Stimulated activated CD4-positive, alpha-beta T cell treated with anti-CD3 and anti-CD28 coated beads, Interleukin-4, amount 100 ng/mL, for 1 hour (primary cell): Measurements from ENCODE around the gene ANXA5.

Source experiments
- DNase-seq: peaks from one replicate; pipeline ENCODE4 v3.0.0-alpha.2; 2020

The ANXA5 gene

GRCh38 chr4:121711263-121712000 is 14.7 kb upstream of the ANXA5 start:
- DNase-seq = peak; percentile 14

- no peak for DNase-seq
These were observed 13.1 kb upstream of the ANXA5 start for GRCh38 chr4:121709766-121710405.

GRCh38 chr4:121707344-121707743 is 10.6 kb upstream of the ANXA5 start:
- DNase-seq = no peak

GRCh38 chr4:121706595-121707021 is 9.8 kb upstream of the ANXA5 start:
- peak; percentile 13 for DNase-seq

- DNase-seq = no peak
These were observed 8.7 kb upstream of the ANXA5 start for GRCh38 chr4:121705521-121705920.

GRCh38 chr4:121702136-121702535 is 5.4 kb upstream of the ANXA5 start:
- DNase-seq = no peak

- DNase-seq = no peak
These were observed 4.5 kb upstream of the ANXA5 start for GRCh38 chr4:121701263-121701662.

GRCh38 chr4:121698236-121698671 is 1.5 kb upstream of the ANXA5 start:
- no peak for DNase-seq

- DNase-seq = no peak
These were observed 784 bp upstream of the ANXA5 start for GRCh38 chr4:121697564-121697963.

GRCh38 chr4:121696170-121696580 is 605 bp downstream of the ANXA5 start:
- peak; percentile 67 for DNase-seq

- DNase-seq = no peak
These were observed 2.9 kb downstream of the ANXA5 start for GRCh38 chr4:121693886-121694285.

GRCh38 chr4:121693450-121693849 is 3.3 kb downstream of the ANXA5 start:
- DNase-seq = no peak

GRCh38 chr4:121692261-121692660 is 4.5 kb downstream of the ANXA5 start:
- no peak for DNase-seq

- no peak for DNase-seq
These were observed 6.8 kb downstream of the ANXA5 start for GRCh38 chr4:121690001-121690400.

- no peak for DNase-seq
These were observed 8.1 kb downstream of the ANXA5 start for GRCh38 chr4:121688701-121689100.

GRCh38 chr4:121688261-121688660 is 8.5 kb downstream of the ANXA5 start:
- DNase-seq = no peak

GRCh38 chr4:121686255-121686654 is 10.5 kb downstream of the ANXA5 start:
- no peak for DNase-seq

- no peak for DNase-seq
These were observed 11.5 kb downstream of the ANXA5 start for GRCh38 chr4:121685257-121685656.

GRCh38 chr4:121684561-121684960 is 12.2 kb downstream of the ANXA5 start:
- no peak for DNase-seq

- no peak for DNase-seq
These were observed 12.8 kb downstream of the ANXA5 start for GRCh38 chr4:121684016-121684415.

- no peak for DNase-seq
These were observed 16.2 kb downstream of the ANXA5 start for GRCh38 chr4:121680571-121680970.

GRCh38 chr4:121679951-121680350 is 16.8 kb downstream of the ANXA5 start:
- no peak for DNase-seq

GRCh38 chr4:121679267-121679666 is 17.5 kb downstream of the ANXA5 start:
- DNase-seq = no peak

GRCh38 chr4:121677524-121677923 is 19.3 kb downstream of the ANXA5 start:
- no peak for DNase-seq
